Bronchial smooth muscle cell (primary cell): ENCODE measurements around the gene BMERB1. TPM values are rescaled to one million over a fixed set of nuclear protein-coding genes. Genes with fewer than 3 reads are reported as not detected.

Experiments used
- total RNA-seq: library from RNA; depleted of rRNA; stranded (reverse); fragments of >200 nt; gene quantifications from 2 replicates; pipeline ENCODE4 v1.2.1, GENCODE V29; 2014

BMERB1 gene
- 75.7 and 112 TPM in 2 replicates for total RNA-seq

DNA sequence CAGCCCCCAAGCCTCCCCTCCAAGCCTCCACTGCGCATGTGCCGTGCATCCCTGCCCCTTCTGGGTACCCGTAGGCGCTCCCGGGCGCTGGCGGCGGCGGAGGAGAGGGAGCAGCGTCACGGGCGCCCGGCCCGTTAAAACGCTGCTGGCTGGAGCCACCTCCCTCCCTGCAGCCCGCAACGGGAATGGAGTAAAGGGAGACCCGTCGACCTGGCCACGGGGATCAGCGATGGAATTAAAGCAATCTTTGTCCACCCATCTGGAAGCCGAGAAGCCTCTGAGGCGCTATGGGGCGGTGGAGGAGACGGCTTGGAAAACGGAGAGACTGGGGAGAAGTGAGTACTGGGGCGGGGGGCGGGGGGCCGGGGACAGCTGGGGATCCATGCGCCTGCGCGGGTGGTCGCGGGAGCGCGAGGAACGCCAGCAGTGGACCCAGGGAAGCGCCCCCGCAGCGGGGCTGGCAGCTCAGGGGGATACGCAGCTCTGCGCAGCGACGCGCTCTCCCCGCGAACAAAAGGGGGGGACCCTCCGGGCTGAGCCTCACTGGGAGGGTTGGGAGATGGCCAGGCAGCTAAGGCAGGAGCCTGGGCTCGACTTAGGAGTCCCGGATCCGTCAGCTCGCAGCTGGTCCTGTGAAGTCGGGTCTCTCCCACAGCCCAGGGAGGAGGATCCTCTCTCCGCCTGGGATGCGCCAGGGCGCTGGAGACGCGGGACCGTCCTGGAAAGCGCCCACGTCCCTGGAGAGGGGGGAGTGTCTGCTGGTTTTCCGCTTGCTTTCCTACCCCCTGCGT lies at the start of gene BMERB1:
Gene BMERB1, plus strand, starts transcription at position 164 of the 791 bp plus-strand sequence. Its CDS starts 66 bp downstream, at position 230.

GRCh38 chr16:15395631-15396508 lies 38.5 kb upstream of the BMERB1 start, which contains the start of gene MPV17L:
Gene MPV17L, plus strand, starts transcription at chr16:15395754. Its CDS starts 144 bp downstream, at chr16:15395898.

Other genes starting within 250 kb of the BMERB1 start
- gene NPIPA5, start 56.3 kb upstream of the BMERB1 start, total RNA-seq = 0.79 and 2.3 TPM in 2 replicates
- 0.09 and 0.47 TPM in 2 replicates for gene MPV17L, start 38.8 kb upstream of the BMERB1 start, total RNA-seq
- gene MARF1, start 208.6 kb downstream of the BMERB1 start, total RNA-seq = 11.2 and 12.8 TPM in 2 replicates
- gene NDE1, start 215.7 kb downstream of the BMERB1 start, total RNA-seq = 9.4 and 17.0 TPM in 2 replicates